Neuronal stem cell (in vitro differentiated cells): Measurements from ENCODE around the gene HMCN1.

ENCODE experiments used
- DNase-seq: peaks from one replicate; pipeline ENCODE4 v3.0.0-alpha.2; 2013; ENCODE audit warnings: low spot score
- H2AFZ ChIP-seq: one replicate; pipeline ENCODE4 v1.6.1; 2013; ENCODE audit warnings: mild to moderate bottlenecking, low read length, inconsistent platforms
- H2AK5ac ChIP-seq: 2 replicates; pipeline ENCODE4 v1.6.1; 2013; ENCODE audit warnings: low read depth, mild to moderate bottlenecking, inconsistent platforms, low read length, moderate library complexity, mixed read lengths
- H2BK120ac ChIP-seq: 2 replicates; pipeline ENCODE4 v1.6.1; 2013; ENCODE audit warnings: low read depth, mild to moderate bottlenecking, inconsistent platforms, low read length, moderate library complexity, mixed read lengths
- H2BK12ac ChIP-seq: one replicate; pipeline ENCODE4 v1.6.1; 2013; ENCODE audit warnings: low read length, inconsistent platforms
- H2BK15ac ChIP-seq: 2 replicates; pipeline ENCODE4 v1.6.1; 2013; ENCODE audit warnings: mild to moderate bottlenecking, low read length, inconsistent platforms, mixed read lengths
- H2BK5ac ChIP-seq: one replicate; pipeline ENCODE4 v1.6.1; 2013; ENCODE audit warnings: inconsistent platforms, mild to moderate bottlenecking, low read length, moderate library complexity
- H3K14ac ChIP-seq: one replicate; pipeline ENCODE4 v1.6.1; 2013; ENCODE audit warnings: low read length, inconsistent platforms
- H3K18ac ChIP-seq: 2 replicates; pipeline ENCODE4 v1.6.1; 2013; ENCODE audit warnings: low read length, inconsistent platforms
- H3K23ac ChIP-seq: 2 replicates; pipeline ENCODE4 v1.6.1; 2013; ENCODE audit warnings: low read depth, mild to moderate bottlenecking, mixed read lengths, low read length, inconsistent platforms; ENCODE audit not compliant: poor library complexity
- H3K27ac ChIP-seq: replicated peaks from 3 replicates; pipeline ENCODE4 v1.5.1; 2013; ENCODE audit warnings: low read length, inconsistent platforms
- H3K27me3 ChIP-seq, 3 experiments: 2 replicates each; pipeline ENCODE4 v1.6.1; 2013; ENCODE audit warnings: low read length in 3 of 3, mild to moderate bottlenecking in 2 of 3, inconsistent platforms in 1 of 3, low read depth in 1 of 3, mixed read lengths in 1 of 3, moderate library complexity in 1 of 3; ENCODE audit not compliant: control insufficient read depth in 3 of 3, insufficient read depth in 3 of 3
- H3K36me3 ChIP-seq, 2 donors: replicated peaks in 1 of 2; 2 replicates each; pipeline ENCODE4 v1.6.1; 2013; ENCODE audit warnings: low read length in 2 of 2; ENCODE audit not compliant: control insufficient read depth in 2 of 2, insufficient read depth in 2 of 2
- H3K4ac ChIP-seq: 2 replicates; pipeline ENCODE4 v1.6.1; 2013; ENCODE audit warnings: inconsistent platforms, mild to moderate bottlenecking, low read length, moderate library complexity
- H3K4me1 ChIP-seq, 2 donors: 1 replicate in 1 of 2; 2 replicates in 1 of 2; pipeline ENCODE4 v1.6.1; 2013; ENCODE audit warnings: low read length in 2 of 2, low read depth in 1 of 2; ENCODE audit not compliant: control insufficient read depth in 2 of 2, insufficient read depth in 1 of 2
- H3K4me2 ChIP-seq: one replicate; pipeline ENCODE4 v1.6.1; 2013; ENCODE audit warnings: mild to moderate bottlenecking, low read length, inconsistent platforms; ENCODE audit not compliant: insufficient read depth, poor library complexity, severe bottlenecking
- H3K4me3 ChIP-seq, 2 donors: 2 replicates each; pipeline ENCODE4 v1.5.1; 2013; ENCODE audit warnings: low read length in 2 of 2, mild to moderate bottlenecking in 2 of 2, inconsistent platforms in 1 of 2, moderate library complexity in 1 of 2
- H3K79me1 ChIP-seq: one replicate; pipeline ENCODE4 v1.6.1; 2013; ENCODE audit warnings: low read depth, mild to moderate bottlenecking, inconsistent platforms, low read length, moderate library complexity
- H3K9ac ChIP-seq: one replicate; pipeline ENCODE4 v1.6.1; 2013; ENCODE audit warnings: mild to moderate bottlenecking, low read depth, low read length, inconsistent platforms; ENCODE audit not compliant: poor library complexity
- H3K9me3 ChIP-seq, 2 donors: replicated peaks in 1 of 2; 2 replicates each; pipeline versions ENCODE3 to v1.6.1; 2013; ENCODE audit warnings: low read length in 2 of 2, mild to moderate bottlenecking in 2 of 2, inconsistent platforms in 1 of 2, low read depth in 1 of 2, mixed read lengths in 1 of 2, moderate library complexity in 1 of 2; ENCODE audit not compliant: control insufficient read depth in 2 of 2, insufficient read depth in 1 of 2
- H4K8ac ChIP-seq: one replicate; pipeline ENCODE4 v1.6.1; 2013; ENCODE audit warnings: low read depth, mild to moderate bottlenecking, inconsistent platforms, low read length, moderate library complexity
- H4K91ac ChIP-seq: one replicate; pipeline ENCODE4 v1.6.1; 2013; ENCODE audit warnings: low read length, low read depth, mild to moderate bottlenecking, inconsistent platforms; ENCODE audit not compliant: poor library complexity
- WGBS, 2 donors: extraction: QIAGEN DNeasy Blood & Tissue Kit; methylation state at CpG; one replicate each; pipeline ENCODE4 v1.1.7; 2013; ENCODE audit warnings: missing lambda C conversion rate in 2 of 2, mixed read lengths in 1 of 2; ENCODE audit not compliant: insufficient read length in 2 of 2, insufficient replicate concordance in 1 of 2; ENCODE audit errors: extremely low coverage in 2 of 2; 5-methylcytosine and 5-hydroxymethylcytosine counted together

The HMCN1 gene

GRCh38 chr1:185720633-185721272 is 13.4 kb upstream of the HMCN1 start:
- Histone ChIP-seq H3K27me3 (no peaks in the 10 kb centered on the region), H3K27ac (no peak overlapping the region), H3K4ac (no peak overlapping the region), H2BK12ac (no peak overlapping the region), H2BK15ac (no peak overlapping the region), H2AK5ac (no peak overlapping the region), H3K9me3 (no peaks in the 10 kb centered on the region), H3K4me1 (no peaks in the 10 kb centered on the region), H3K23ac (no peak overlapping the region), H3K36me3 (no peaks in the 10 kb centered on the region), H3K14ac (no peak overlapping the region), H3K4me2 (no peak overlapping the region), H4K91ac (no peak overlapping the region), H3K9ac (no peak overlapping the region), H2AFZ (no peak overlapping the region), H4K8ac (no peak overlapping the region), H3K79me1 (no peaks in the 10 kb centered on the region), H2BK120ac (no peak overlapping the region), H3K18ac (no peak overlapping the region), H2BK5ac (no peak overlapping the region), H3K4me3 (no peak overlapping the region)
- no peak for DNase-seq
- no CpG with 5 or more reads among the region's 2 CpGs for WGBS, 2 donors

GRCh38 chr1:185721553-185721952 is 12.6 kb upstream of the HMCN1 start:
- H3K14ac ChIP-seq: no peak overlapping the region
- H3K18ac ChIP-seq: no peak overlapping the region
- no peak overlapping the region for H3K23ac ChIP-seq
- no peaks in the 10 kb centered on the region for H3K9me3 ChIP-seq
- no peak overlapping the region for H2AFZ ChIP-seq
- H2BK120ac ChIP-seq: no peak overlapping the region
- H3K4me3 ChIP-seq: no peak overlapping the region
- H4K91ac ChIP-seq: no peak overlapping the region
- H2BK12ac ChIP-seq: no peak overlapping the region
- H4K8ac ChIP-seq: no peak overlapping the region
- no peaks in the 10 kb centered on the region for H3K79me1 ChIP-seq
- no peak overlapping the region for H2BK5ac ChIP-seq
- H3K36me3 ChIP-seq: no peaks in the 10 kb centered on the region
- no peak overlapping the region for H3K4ac ChIP-seq
- H3K9ac ChIP-seq: no peak overlapping the region
- H3K4me1 ChIP-seq: no peaks in the 10 kb centered on the region
- H3K4me2 ChIP-seq: no peak overlapping the region
- H2BK15ac ChIP-seq: no peak overlapping the region
- no peak overlapping the region for H2AK5ac ChIP-seq
- no peak overlapping the region for H3K27ac ChIP-seq
- DNase-seq: no peak
- H3K27me3 ChIP-seq: no peaks in the 10 kb centered on the region

DNA sequence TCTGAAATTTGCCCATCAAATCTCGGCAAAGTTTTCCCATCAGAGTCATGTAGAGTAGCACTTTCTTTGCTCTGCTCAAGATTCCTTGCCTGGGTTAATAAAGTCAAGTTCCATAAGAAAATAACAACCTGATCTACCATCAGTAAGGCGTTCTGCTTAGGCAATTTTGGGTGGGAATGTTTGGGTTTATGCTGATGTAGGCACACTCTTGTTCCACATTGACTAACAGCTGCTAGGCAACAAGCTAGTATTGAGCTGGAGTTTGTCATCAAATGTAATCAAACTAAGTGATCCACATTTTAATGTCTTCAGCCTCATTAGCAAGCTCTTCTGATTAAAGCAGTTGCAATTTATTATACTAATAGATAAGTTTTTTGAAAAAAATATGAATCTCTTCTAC is 12.1 kb upstream of the HMCN1 start:
- Histone ChIP-seq H2BK5ac (no peak overlapping the region), H3K4me3 (no peak overlapping the region), H3K4ac (no peak overlapping the region), H2AFZ (no peak overlapping the region), H2AK5ac (no peak overlapping the region), H2BK12ac (no peak overlapping the region), H3K27ac (no peak overlapping the region), H2BK120ac (no peak overlapping the region), H4K91ac (no peak overlapping the region), H3K27me3 (no peaks in the 10 kb centered on the region), H3K9ac (no peak overlapping the region), H3K14ac (no peak overlapping the region), H3K18ac (no peak overlapping the region), H3K79me1 (no peaks in the 10 kb centered on the region), H3K36me3 (no peaks in the 10 kb centered on the region), H3K4me1 (no peaks in the 10 kb centered on the region), H3K4me2 (no peak overlapping the region), H4K8ac (no peak overlapping the region), H3K9me3 (no peaks in the 10 kb centered on the region), H3K23ac (no peak overlapping the region), H2BK15ac (no peak overlapping the region)
- WGBS, 2 donors: no CpG with 5 or more reads among the region's 2 CpGs
- DNase-seq: no peak

GRCh38 chr1:185727726-185728125 is 6.5 kb upstream of the HMCN1 start:
- DNase-seq: no peak
- Histone ChIP-seq H2BK5ac (no peak overlapping the region), H3K18ac (no peak overlapping the region), H2AK5ac (no peak overlapping the region), H3K36me3 (no peaks in the 10 kb centered on the region), H2BK120ac (no peak overlapping the region), H3K27ac (no peak overlapping the region), H3K4me1 (no peaks in the 10 kb centered on the region), H3K9ac (no peak overlapping the region), H3K14ac (no peak overlapping the region), H2AFZ (no peak overlapping the region), H3K4me2 (no peak overlapping the region), H2BK15ac (no peak overlapping the region), H3K4me3 (no peak overlapping the region), H3K4ac (no peak overlapping the region), H3K23ac (no peak overlapping the region), H3K79me1 (no peaks in the 10 kb centered on the region), H3K27me3 (no peaks in the 10 kb centered on the region), H4K8ac (no peak overlapping the region), H4K91ac (no peak overlapping the region), H3K9me3 (no peaks in the 10 kb centered on the region), H2BK12ac (no peak overlapping the region)
- no CpG with 5 or more reads among the region's 2 CpGs for WGBS, 2 donors
